SH-SY5Y (cell line): ENCODE data around the gene OR10A3.

Experiments used
- GATA2 ChIP-seq: IDR thresholded peaks from 2 replicates; pipeline ENCODE4 v1.6.1; 2011; ENCODE audit warnings: mild to moderate bottlenecking, low read depth, low read length
- GATA3 ChIP-seq: IDR thresholded peaks from 2 replicates; pipeline ENCODE4 v1.6.1; 2011; ENCODE audit warnings: low read depth, mild to moderate bottlenecking, low read length, moderate library complexity

- TF ChIP-seq GATA2 (no peak), GATA3 (no peak)
These were observed 30.3 kb upstream of the OR10A3 start for GRCh38 chr11:7971846-7972245.
